ENCODE results near the gene ZNF18.

Gene ZNF18

GRCh38 chr17:11997972-11998233 is 628 bp upstream of the ZNF18 start:
- TF ChIP-seq CTCF (IDR thresholded peaks at IDR 0.05; ENCODE audit: insufficient read depth, low read length, missing control alignments), result no peak
- POLR2A ChIA-PET, result interaction anchor here (0.6 to 2.0 kb wide), 7 partner anchors 10 to 1965 kb away, joined by 3 to 23 read pairs (median 4); partner anchors contain the start of genes ELAC2 and MAP2K4
- H3K4me3 ChIP-seq (ENCODE audit: low read depth, low read length), result peak overlapping the region; percentile 82
- CTCF ChIA-PET, result interaction anchor here (1.1 to 5.1 kb wide), 3 partner anchors 10 to 13 kb away, joined by 5 to 25 read pairs (median 9); no protein-coding TSS in a partner anchor
- DNase-seq (ENCODE audit: low read depth, low spot score), result no peak

- peak overlapping the region; percentile 82 for H3K4me3 ChIP-seq (ENCODE audit: low read depth, low read length)
- ChIA-PET CTCF (interaction anchor here (0.8 to 5.1 kb wide), 5 partner anchors 9 to 1266 kb away, joined by 3 to 25 read pairs (median 5); no protein-coding TSS in a partner anchor), POLR2A (interaction anchor here (0.6 to 2.0 kb wide), 9 partner anchors 10 to 1021 kb away, joined by 3 to 23 read pairs (median 3); partner anchors contain the start of genes ELAC2 and MAP2K4)
- no peak for TF ChIP-seq CTCF (IDR thresholded peaks at IDR 0.05; ENCODE audit: insufficient read depth, low read length, missing control alignments)
- no peak for DNase-seq (ENCODE audit: low read depth, low spot score)
Observed at GRCh38 chr17:11996722-11997146, 541 bp downstream of the ZNF18 start.

- CTCF ChIA-PET, result interaction anchor here (1.5 to 4.1 kb wide), 3 partner anchors 11 to 1255 kb away, joined by 5 to 24 read pairs (median 8); no protein-coding TSS in a partner anchor
- no peak overlapping the region for H3K4me3 ChIP-seq (ENCODE audit: low read depth, low read length)
- DNase-seq (ENCODE audit: low read depth, low spot score), result no peak
- POLR2A ChIA-PET, result no interaction called here
- no peak for TF ChIP-seq CTCF (IDR thresholded peaks at IDR 0.05; ENCODE audit: insufficient read depth, low read length, missing control alignments)
Observed at GRCh38 chr17:11991461-11991860, 5.8 kb downstream of the ZNF18 start.

- TF ChIP-seq CTCF (IDR thresholded peaks at IDR 0.05; ENCODE audit: insufficient read depth, low read length, missing control alignments), result no peak
- CTCF ChIA-PET, result interaction anchor here (0.6 to 4.1 kb wide), 6 partner anchors 9 to 1254 kb away, joined by 3 to 24 read pairs (median 5); no protein-coding TSS in a partner anchor
Observed at GRCh38 chr17:11990363-11990983, 6.8 kb downstream of the ZNF18 start.

GRCh38 chr17:11986942-11987329 is 10.3 kb downstream of the ZNF18 start:
- H3K4me3 ChIP-seq (ENCODE audit: low read depth, low read length), result no peak overlapping the region
- no peak for DNase-seq (ENCODE audit: low read depth, low spot score)
- ChIA-PET CTCF (interaction anchor here (0.6 to 4.0 kb wide), 15 partner anchors 9 to 1355 kb away, joined by 3 to 37 read pairs (median 5); partner anchors contain the start of genes MAP2K4 and ZNF18), POLR2A (interaction anchor here (1.0 kb wide), 1 partner anchor 10 kb away, joined by 3 read pairs; the partner anchor contains the start of gene ZNF18)
- peak; percentile 20 for TF ChIP-seq CTCF (IDR thresholded peaks at IDR 0.05; ENCODE audit: insufficient read depth, low read length, missing control alignments)

More at GRCh38 chr17:11990363-11990983, 6.8 kb downstream of the ZNF18 start:
- no peak for DNase-seq (ENCODE audit: low read depth, low spot score)
- no peak overlapping the region for H3K4me3 ChIP-seq (ENCODE audit: low read depth, low read length)
- POLR2A ChIA-PET, result no interaction called here

- POLR2A ChIA-PET, result interaction anchor here (1.0 kb wide), 1 partner anchor 11 kb away, joined by 3 read pairs; the partner anchor contains the start of gene ZNF18
- no peak for TF ChIP-seq CTCF (IDR thresholded peaks at IDR 0.05; ENCODE audit: insufficient read depth, low read length, missing control alignments)
- CTCF ChIA-PET, result interaction anchor here (0.6 to 4.0 kb wide), 16 partner anchors 8 to 1615 kb away, joined by 3 to 37 read pairs (median 5); partner anchors contain the start of genes MAP2K4 and ZNF18
- H3K4me3 ChIP-seq (ENCODE audit: low read depth, low read length), result no peak overlapping the region
- no peak for DNase-seq (ENCODE audit: low read depth, low spot score)
Observed at GRCh38 chr17:11986179-11986941, 10.9 kb downstream of the ZNF18 start.

Data from AG04449 (cell line).